ENCODE results near the gene GBE1.

Gene GBE1

DNA sequence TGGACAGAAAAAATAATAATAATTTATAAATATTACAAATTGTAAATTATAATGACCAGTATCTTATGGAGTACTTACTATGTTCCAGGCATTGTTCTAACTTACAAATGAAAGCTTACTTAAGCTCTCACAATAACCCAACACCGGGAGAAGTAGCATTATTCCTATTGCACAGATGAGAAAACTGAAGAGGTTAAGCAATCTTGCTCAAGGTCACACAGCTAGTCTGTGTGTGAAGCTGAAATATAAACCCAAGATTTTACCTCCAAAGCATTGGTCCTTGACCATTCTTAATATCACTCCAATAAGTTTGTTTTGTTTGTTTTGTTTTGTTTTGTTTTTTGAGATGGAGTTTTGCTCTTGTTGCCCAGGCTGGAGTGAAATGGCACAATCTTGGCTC lies 43.1 kb downstream of the GBE1 start:
- H3K36me3 Mint-ChIP-seq (ENCODE audit: insufficient read depth), result no peaks in the 10 kb centered on the region
- no peak for DNase-seq (ENCODE audit: low spot score in 2 of 2)
- H3K27me3 Mint-ChIP-seq, result no peaks in the 10 kb centered on the region
- ATAC-seq (replicated peaks; ENCODE audit: extremely low read depth, poor library complexity, severe bottlenecking), result no peak
- no peaks in the 10 kb centered on the region for H3K4me1 Mint-ChIP-seq
- H3K9me3 Mint-ChIP-seq, result no peaks in the 10 kb centered on the region
- H3K27ac Mint-ChIP-seq (ENCODE audit: low read depth), result no peak overlapping the region
- no peak overlapping the region for H3K4me3 Mint-ChIP-seq

DNA sequence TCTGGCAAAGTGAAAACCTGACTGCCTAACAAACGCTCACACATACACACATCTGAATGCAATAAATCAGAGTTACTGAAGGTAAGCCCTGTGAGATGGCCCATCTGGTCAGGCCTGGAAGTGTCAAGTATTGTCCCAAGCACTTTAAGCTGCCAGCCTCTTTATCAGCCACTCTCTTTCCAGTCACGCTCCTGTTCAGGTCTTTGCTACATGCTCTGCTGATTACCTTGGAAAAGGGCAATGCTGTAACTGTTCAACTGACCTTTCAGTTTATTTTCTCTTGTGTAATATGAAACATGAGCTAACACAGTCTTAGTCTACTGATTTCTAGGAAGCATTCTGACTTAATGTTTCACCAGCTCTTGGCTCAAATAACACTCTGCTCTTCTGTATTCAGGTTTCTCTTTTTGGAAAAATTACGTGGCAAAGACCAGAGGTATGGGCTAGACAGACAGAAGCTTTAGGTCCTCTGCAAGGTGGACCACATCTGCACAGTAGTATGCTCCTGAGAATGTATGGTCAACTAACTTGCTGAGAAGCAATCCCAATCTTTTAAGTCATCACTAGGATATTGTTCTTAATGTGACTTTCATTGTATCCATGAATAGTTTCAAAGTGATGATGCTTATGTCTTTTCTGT lies 44.5 kb downstream of the GBE1 start:
- no peaks in the 10 kb centered on the region for H3K27me3 Mint-ChIP-seq
- no peak overlapping the region for H3K4me3 Mint-ChIP-seq
- H3K9me3 Mint-ChIP-seq, result no peaks in the 10 kb centered on the region
- H3K27ac Mint-ChIP-seq (ENCODE audit: low read depth), result no peak overlapping the region
- H3K4me1 Mint-ChIP-seq, result no peaks in the 10 kb centered on the region
- ATAC-seq (replicated peaks; ENCODE audit: extremely low read depth, poor library complexity, severe bottlenecking) (no peak), DNase-seq (ENCODE audit: low spot score in 2 of 2) (no peak)
- H3K36me3 Mint-ChIP-seq (ENCODE audit: insufficient read depth), result no peaks in the 10 kb centered on the region

DNA sequence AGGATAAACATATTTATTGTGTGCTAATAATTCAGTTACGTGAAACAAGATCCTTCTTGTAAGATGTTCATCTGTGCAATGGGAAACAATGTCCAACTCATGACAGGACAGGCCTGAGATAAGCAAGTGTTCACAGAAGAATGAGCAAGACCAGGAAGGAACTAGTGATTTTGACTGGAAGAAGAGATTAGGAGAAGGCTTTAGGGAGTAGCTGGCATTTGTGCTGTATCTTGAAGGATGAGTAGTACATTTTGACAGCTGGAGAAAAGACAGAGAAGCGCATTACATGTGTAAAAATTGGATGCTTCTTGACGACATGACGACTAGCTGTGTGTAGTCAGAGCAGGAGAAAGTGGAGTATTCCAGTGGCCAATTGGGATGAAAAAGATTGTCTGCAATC lies 48.4 kb downstream of the GBE1 start:
- Mint-ChIP-seq H3K27me3 (no peaks in the 10 kb centered on the region), H3K27ac (ENCODE audit: low read depth) (no peak overlapping the region), H3K36me3 (ENCODE audit: insufficient read depth) (no peaks in the 10 kb centered on the region), H3K4me1 (no peaks in the 10 kb centered on the region), H3K4me3 (no peak overlapping the region), H3K9me3 (no peaks in the 10 kb centered on the region)
- ATAC-seq (replicated peaks; ENCODE audit: extremely low read depth, poor library complexity, severe bottlenecking) (no peak), DNase-seq (ENCODE audit: low spot score in 2 of 2) (no peak)

DNA sequence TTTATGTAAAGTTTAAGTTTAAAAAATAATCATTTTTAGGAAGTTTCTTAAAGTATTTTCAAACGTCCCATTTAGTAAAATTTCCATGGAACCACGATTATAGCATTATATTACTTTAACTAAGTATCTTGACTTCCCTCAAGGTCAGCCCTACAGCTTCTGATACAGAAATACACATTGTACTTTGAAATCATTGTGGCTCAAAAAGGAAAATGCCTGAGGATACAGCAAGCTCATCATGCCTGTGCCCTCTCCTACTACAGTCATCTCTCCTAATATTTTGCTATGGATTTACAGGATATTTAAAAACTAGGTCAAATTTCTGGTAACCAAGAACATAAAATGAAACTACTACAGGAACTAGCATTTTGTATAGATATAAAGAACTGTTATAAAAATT lies 51.8 kb downstream of the GBE1 start:
- no peak overlapping the region for H3K4me3 Mint-ChIP-seq
- no peaks in the 10 kb centered on the region for H3K9me3 Mint-ChIP-seq
- no peaks in the 10 kb centered on the region for H3K27me3 Mint-ChIP-seq
- no peaks in the 10 kb centered on the region for H3K36me3 Mint-ChIP-seq (ENCODE audit: insufficient read depth)
- no peaks in the 10 kb centered on the region for H3K4me1 Mint-ChIP-seq
- H3K27ac Mint-ChIP-seq (ENCODE audit: low read depth), result no peak overlapping the region
- ATAC-seq (replicated peaks; ENCODE audit: extremely low read depth, poor library complexity, severe bottlenecking), result no peak
- DNase-seq (ENCODE audit: low spot score in 2 of 2), result no peak

DNA sequence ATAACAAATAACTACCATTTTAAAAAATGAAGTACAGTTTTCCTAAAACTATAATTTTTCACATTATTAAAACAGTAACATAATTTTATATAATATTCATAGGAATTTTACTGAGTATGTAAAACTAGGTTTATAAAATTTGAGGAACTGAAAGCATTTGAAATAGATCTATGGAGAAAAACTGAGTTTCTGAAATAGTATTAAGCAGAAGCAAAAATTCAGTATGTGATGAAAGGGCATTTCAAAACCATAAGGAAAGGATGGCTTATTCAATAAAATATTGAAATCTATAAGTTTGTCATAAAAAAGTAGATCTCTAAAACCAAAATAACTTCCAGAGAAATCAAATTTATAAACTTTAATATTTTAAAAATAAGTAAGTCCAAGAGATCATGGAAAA lies 53.4 kb downstream of the GBE1 start:
- Mint-ChIP-seq H3K36me3 (ENCODE audit: insufficient read depth) (no peaks in the 10 kb centered on the region), H3K4me3 (no peak overlapping the region), H3K9me3 (no peaks in the 10 kb centered on the region), H3K27me3 (no peaks in the 10 kb centered on the region), H3K4me1 (no peaks in the 10 kb centered on the region), H3K27ac (ENCODE audit: low read depth) (no peak overlapping the region)
- DNase-seq (ENCODE audit: low spot score in 2 of 2) (no peak), ATAC-seq (replicated peaks; ENCODE audit: extremely low read depth, poor library complexity, severe bottlenecking) (no peak)

DNA sequence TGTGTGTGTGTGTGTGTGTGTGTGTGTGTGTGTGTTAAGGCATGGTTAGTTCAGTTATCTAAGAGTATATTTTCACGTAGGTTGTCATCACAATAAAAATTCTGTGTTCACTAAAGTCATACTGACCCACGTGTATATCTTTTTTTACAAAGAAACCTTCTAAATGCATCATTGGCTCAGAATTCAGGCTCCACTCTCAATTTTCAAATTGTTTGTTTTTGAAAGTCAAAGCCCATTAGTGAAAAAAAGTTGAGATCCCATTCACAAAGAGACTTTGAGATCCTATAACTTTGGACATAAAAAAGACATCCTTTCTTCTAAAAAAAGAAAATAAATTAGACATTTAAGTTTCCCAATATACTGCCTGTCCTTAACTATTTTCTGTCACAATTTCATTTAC lies 59.3 kb downstream of the GBE1 start:
- DNase-seq (ENCODE audit: low spot score in 2 of 2), result no peak
- no peaks in the 10 kb centered on the region for H3K4me1 Mint-ChIP-seq
- no peak overlapping the region for H3K27ac Mint-ChIP-seq (ENCODE audit: low read depth)
- no peaks in the 10 kb centered on the region for H3K27me3 Mint-ChIP-seq
- H3K36me3 Mint-ChIP-seq (ENCODE audit: insufficient read depth), result no peaks in the 10 kb centered on the region
- H3K9me3 Mint-ChIP-seq, result no peaks in the 10 kb centered on the region
- no peak overlapping the region for H3K4me3 Mint-ChIP-seq
- ATAC-seq (replicated peaks; ENCODE audit: extremely low read depth, poor library complexity, severe bottlenecking), result no peak

DNA sequence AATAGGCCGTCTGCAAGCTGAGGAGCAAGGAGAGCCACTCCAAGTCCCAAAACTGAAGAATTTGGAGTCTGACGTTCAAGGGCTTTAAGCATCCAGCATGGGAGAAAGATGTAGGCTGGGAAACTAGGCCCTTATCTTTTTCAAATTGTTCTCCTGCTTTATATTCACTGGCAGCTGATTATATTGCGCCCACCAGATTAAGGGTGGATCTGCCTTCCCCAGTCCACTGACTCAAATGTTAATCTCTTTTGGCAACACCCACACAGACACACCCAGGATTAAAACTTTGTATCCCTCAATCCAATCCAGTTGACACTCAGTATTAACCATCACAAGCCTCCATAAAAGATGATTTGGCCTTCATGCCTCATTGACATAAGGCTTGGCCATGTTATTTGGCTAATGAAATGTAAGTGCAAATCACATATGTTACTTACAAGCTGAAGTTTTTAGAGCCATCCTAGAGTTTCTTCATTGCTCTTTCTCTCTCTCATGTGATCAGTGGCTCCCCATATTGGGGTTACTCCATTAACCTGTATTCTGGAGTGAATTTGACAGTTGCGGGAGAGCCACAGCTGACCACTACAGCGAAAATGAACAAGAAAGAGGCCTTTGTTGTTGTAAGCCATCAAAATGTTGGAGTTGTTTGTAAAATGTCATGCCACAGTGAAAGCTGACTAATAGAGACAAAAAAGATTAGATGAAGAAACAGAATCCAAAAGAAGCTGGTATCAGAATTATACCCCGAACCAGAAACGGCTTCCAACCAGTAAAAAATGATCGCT lies 61.7 kb downstream of the GBE1 start:
- no peaks in the 10 kb centered on the region for H3K9me3 Mint-ChIP-seq
- no peaks in the 10 kb centered on the region for H3K27me3 Mint-ChIP-seq
- H3K36me3 Mint-ChIP-seq (ENCODE audit: insufficient read depth), result no peaks in the 10 kb centered on the region
- ATAC-seq (replicated peaks; ENCODE audit: extremely low read depth, poor library complexity, severe bottlenecking) (no peak), DNase-seq (ENCODE audit: low spot score in 2 of 2) (no peak)
- no peak overlapping the region for H3K27ac Mint-ChIP-seq (ENCODE audit: low read depth)
- no peaks in the 10 kb centered on the region for H3K4me1 Mint-ChIP-seq
- no peak overlapping the region for H3K4me3 Mint-ChIP-seq

DNA sequence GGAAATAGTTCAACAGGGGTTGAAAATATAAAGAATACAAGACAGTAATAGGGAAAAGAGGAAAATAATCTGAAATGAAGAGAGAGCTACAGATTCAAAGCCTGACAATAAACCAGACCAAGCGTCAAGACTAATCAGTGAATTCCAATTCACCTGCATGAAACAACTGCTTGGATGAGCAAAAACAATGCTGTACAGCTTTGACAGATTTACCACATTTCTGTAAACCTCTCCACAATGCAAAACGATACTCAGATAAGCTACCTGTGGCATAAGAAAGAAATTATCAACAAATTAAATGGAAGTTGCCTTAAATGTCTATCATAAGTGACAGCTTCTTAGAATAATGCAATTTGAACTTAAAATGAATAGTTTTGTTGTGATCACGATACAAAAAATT lies 65.4 kb downstream of the GBE1 start:
- DNase-seq (ENCODE audit: low spot score in 2 of 2) (no peak), ATAC-seq (replicated peaks; ENCODE audit: extremely low read depth, poor library complexity, severe bottlenecking) (no peak)
- Mint-ChIP-seq H3K27me3 (no peaks in the 10 kb centered on the region), H3K36me3 (ENCODE audit: insufficient read depth) (no peaks in the 10 kb centered on the region), H3K27ac (ENCODE audit: low read depth) (no peak overlapping the region), H3K9me3 (no peaks in the 10 kb centered on the region), H3K4me1 (no peaks in the 10 kb centered on the region), H3K4me3 (no peak overlapping the region)

DNA sequence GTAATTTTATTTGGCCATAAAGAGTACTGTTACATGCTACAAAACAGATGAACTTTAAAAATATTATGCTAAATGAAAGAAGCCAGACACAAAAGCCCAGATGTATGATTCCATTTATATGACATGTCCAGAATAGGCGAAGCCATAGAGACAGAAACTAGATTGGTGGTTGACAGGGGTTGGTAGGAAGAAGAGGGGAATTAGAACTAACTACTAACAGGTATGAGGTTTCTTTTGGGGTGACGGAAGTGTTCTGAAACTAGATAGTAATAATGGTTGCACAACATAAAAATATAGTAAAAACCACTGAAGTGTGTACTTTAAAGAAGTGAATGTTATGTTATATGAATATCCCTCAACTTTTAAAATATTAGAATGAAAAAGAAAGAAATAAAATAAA lies 66.1 kb downstream of the GBE1 start:
- Mint-ChIP-seq H3K27me3 (no peaks in the 10 kb centered on the region), H3K4me3 (no peak overlapping the region), H3K27ac (ENCODE audit: low read depth) (no peak overlapping the region), H3K36me3 (ENCODE audit: insufficient read depth) (no peaks in the 10 kb centered on the region), H3K9me3 (no peaks in the 10 kb centered on the region), H3K4me1 (no peaks in the 10 kb centered on the region)
- ATAC-seq (replicated peaks; ENCODE audit: extremely low read depth, poor library complexity, severe bottlenecking), result no peak
- DNase-seq (ENCODE audit: low spot score in 2 of 2), result no peak

DNA sequence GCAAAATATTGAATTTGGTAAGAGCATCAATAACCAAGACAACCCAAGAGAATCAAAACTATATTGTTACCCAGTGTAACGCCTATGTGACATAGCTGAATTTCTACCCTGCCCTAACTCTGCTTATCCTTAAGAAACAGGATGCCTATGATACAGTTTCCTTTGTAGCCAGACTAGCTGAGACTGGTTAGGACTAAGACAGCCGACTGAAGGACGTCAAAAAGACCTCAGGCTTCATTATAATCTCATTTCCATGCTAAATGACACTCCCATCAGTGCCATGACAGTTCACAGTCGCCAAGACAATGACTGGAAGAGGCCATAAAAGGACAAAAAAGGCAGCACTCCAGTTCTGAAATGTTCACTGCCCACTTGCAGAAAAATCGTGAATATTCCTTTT lies 66.8 kb downstream of the GBE1 start:
- ATAC-seq (replicated peaks; ENCODE audit: extremely low read depth, poor library complexity, severe bottlenecking) (no peak), DNase-seq (ENCODE audit: low spot score in 2 of 2) (no peak)
- no peaks in the 10 kb centered on the region for H3K27me3 Mint-ChIP-seq
- no peaks in the 10 kb centered on the region for H3K4me1 Mint-ChIP-seq
- no peaks in the 10 kb centered on the region for H3K9me3 Mint-ChIP-seq
- no peak overlapping the region for H3K4me3 Mint-ChIP-seq
- no peaks in the 10 kb centered on the region for H3K36me3 Mint-ChIP-seq (ENCODE audit: insufficient read depth)
- no peak overlapping the region for H3K27ac Mint-ChIP-seq (ENCODE audit: low read depth)

DNA sequence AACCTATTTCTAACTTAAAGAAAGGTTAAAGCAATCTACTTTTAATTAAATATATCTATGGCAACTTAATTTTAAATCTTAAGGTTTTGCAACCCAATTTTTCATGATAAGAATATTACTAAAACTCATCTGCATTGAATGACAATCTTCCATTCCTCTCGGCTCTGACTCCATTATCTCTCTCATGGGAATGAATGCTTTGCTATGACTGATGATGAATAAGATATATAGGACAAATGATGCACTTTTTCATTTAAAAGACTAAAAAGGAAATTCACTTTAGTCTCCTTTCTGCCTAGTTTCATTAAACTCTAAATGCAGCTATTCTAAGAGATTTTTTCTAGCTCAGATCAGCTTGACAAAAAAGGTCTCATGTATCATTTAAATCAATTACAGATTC lies 68.7 kb downstream of the GBE1 start:
- no peak overlapping the region for H3K27ac Mint-ChIP-seq (ENCODE audit: low read depth)
- no peaks in the 10 kb centered on the region for H3K27me3 Mint-ChIP-seq
- H3K36me3 Mint-ChIP-seq (ENCODE audit: insufficient read depth), result no peaks in the 10 kb centered on the region
- no peak for DNase-seq (ENCODE audit: low spot score in 2 of 2)
- ATAC-seq (replicated peaks; ENCODE audit: extremely low read depth, poor library complexity, severe bottlenecking), result no peak
- H3K9me3 Mint-ChIP-seq, result no peaks in the 10 kb centered on the region
- H3K4me1 Mint-ChIP-seq, result no peaks in the 10 kb centered on the region
- H3K4me3 Mint-ChIP-seq, result no peak overlapping the region

DNA sequence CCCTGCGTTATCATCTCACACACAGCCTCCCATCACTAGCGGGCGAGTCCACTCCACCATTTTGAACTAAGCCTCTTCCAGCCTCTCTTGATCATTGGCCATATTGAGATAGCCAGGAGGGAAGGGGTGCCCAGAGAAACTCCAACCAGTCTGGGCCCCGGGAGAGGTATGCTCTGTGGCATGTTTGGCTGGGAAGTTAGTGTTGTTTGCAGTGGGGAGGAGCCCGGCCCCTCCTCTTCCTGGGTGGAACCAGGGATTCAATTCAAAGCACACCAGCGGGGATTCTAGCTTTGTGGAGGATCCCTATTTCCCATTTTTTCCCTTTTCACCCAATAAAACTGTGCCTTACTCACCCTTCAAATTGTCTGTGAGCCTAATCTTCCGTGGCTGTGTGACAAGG lies 71.8 kb downstream of the GBE1 start:
- no peaks in the 10 kb centered on the region for H3K4me1 Mint-ChIP-seq
- H3K36me3 Mint-ChIP-seq (ENCODE audit: insufficient read depth), result no peaks in the 10 kb centered on the region
- ATAC-seq (replicated peaks; ENCODE audit: extremely low read depth, poor library complexity, severe bottlenecking), result no peak
- no peak overlapping the region for H3K4me3 Mint-ChIP-seq
- DNase-seq (ENCODE audit: low spot score in 2 of 2), result no peak
- no peak overlapping the region for H3K27ac Mint-ChIP-seq (ENCODE audit: low read depth)
- no peaks in the 10 kb centered on the region for H3K27me3 Mint-ChIP-seq
- H3K9me3 Mint-ChIP-seq, result no peaks in the 10 kb centered on the region

DNA sequence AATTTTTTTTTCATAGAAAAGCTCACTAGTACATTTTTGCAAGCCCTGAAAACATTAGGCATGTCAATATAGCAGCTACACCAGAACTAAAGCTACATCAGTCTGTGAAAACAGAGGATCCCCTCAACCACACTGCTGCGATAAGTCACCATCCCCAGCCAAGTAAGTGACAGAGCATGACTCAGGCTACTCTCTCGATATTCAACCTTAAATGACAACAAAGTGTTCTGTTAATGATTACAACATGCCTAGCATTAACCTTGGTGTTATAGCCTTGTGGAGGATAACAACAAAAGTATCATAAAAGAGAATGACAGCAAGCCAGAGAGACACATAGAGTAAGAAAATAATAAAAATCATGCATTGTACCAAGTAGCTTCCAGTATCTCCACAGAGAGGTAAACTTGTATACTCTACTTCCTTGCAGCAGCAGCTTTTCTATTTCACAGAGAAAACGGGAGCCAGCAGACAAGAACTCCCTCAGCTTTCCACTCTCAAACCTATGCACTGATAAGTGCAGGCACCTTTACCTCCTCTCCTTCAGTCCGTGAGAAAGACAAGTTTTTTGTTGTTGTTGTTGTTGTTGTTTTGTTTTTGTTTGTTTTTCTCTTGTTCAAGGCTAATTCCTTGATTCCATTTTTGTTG lies 76.6 kb downstream of the GBE1 start:
- H3K27ac Mint-ChIP-seq (ENCODE audit: low read depth), result no peak overlapping the region
- H3K9me3 Mint-ChIP-seq, result no peaks in the 10 kb centered on the region
- H3K36me3 Mint-ChIP-seq (ENCODE audit: insufficient read depth), result no peaks in the 10 kb centered on the region
- H3K4me3 Mint-ChIP-seq, result no peak overlapping the region
- H3K27me3 Mint-ChIP-seq, result no peaks in the 10 kb centered on the region
- no peaks in the 10 kb centered on the region for H3K4me1 Mint-ChIP-seq
- DNase-seq (ENCODE audit: low spot score in 2 of 2) (no peak), ATAC-seq (replicated peaks; ENCODE audit: extremely low read depth, poor library complexity, severe bottlenecking) (no peak)
